Heart left ventricle (tissue), 13 donors: ENCODE data around the gene NAXD.

Experiments
- CTCF ChIP-seq, 12 donors: fragments of 200-600 bp; sonication (generic) in 4 of 12; IDR thresholded peaks; one replicate each; pipeline versions ENCODE4 v1.5.0 to v1.8.0; 2018 to 2022; ENCODE audit warnings: antibody characterized with exemption in 12 of 12, mild to moderate bottlenecking in 5 of 12
- POLR2A ChIP-seq, 2 donors: fragments of 450-650 bp; IDR thresholded peaks; one replicate each; pipeline ENCODE4 v1.6.1; 2017; ENCODE audit warnings: antibody characterized with exemption in 2 of 2, mild to moderate bottlenecking in 2 of 2, moderate library complexity in 2 of 2
- donor health status: ischemic (EF 13 %, LVEDD 7.1; RV severe dilation, severe dysfunction).
- donor health status: DM: no; HTN: yes; CAD: no.
- donor health status: DM: no; HTN: no; CAD: no.
- donor health status: ischemic (EF 25% LVEDD 6.9; RV normal size, moderate dysfunction).
- donor health status: ischemic (EF 25% LVEDD 5.7; RV mildly dilated, moderate dysfunction).
- donor health status: ischemic (EF 35%, LVEDD 5.7; RV mildly dilated, moderate dysfunction).
- donor health status: nonischemic (EF 11% LVEDD 7.7; RV severe dilation, severe dysfunction).
- donor health status: DM: yes; HTN: yes; CAD: no.
- donor health status: PGD.
- donor health status: ischemic (EF 29% LVEDD 5.4; RV normal size, mild dysfunction).
- donor health status: nonischemic (EF 23%, LVEDD 6.1; RV moderate dilation, normal function).

DNA sequence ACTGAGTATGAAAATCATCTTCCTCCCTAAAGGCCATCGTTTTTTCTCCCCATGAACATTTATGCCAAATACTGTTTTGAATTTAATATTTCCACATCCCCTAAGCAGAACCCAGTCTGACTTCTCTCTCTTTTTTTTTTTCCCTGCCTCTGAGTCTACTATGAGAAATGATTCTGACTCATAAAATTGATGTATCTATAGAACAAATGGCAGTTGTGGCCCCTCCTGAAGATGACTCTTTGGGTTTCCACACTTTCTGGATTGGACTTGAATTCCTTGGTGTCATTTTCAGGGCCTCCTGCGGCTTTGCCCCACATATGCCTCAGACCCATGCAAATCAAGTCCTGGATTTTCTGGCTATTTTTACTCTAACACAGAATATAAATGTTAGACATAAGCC, 22.7 kb upstream of the NAXD start:
- TF ChIP-seq CTCF (IDR thresholded peaks at IDR 0.05) = no peak
- TF ChIP-seq POLR2A (IDR thresholded peaks at IDR 0.05) = no peak
